Endodermal cell (in vitro differentiated cells): ENCODE results near the gene C9orf50. TPM values are rescaled to one million over a fixed set of nuclear protein-coding genes. Genes with fewer than 3 reads are reported as not detected.

ENCODE experiments used
- DNase-seq: peaks from one replicate; pipeline ENCODE4 v3.0.0-alpha.2; 2017
- H3K27ac ChIP-seq: 2 replicates; pipeline ENCODE4 v1.5.1; 2013; ENCODE audit warnings: mild to moderate bottlenecking, low read depth, low read length, moderate library complexity
- H3K27me3 ChIP-seq: 2 replicates; pipeline ENCODE4 v1.6.1; 2013; ENCODE audit warnings: mild to moderate bottlenecking, low read length, moderate library complexity; ENCODE audit not compliant: insufficient read depth, control insufficient read depth, poor library complexity, severe bottlenecking
- H3K36me3 ChIP-seq: 2 replicates; pipeline ENCODE4 v1.7.0; 2013; ENCODE audit warnings: mild to moderate bottlenecking, low read length, moderate library complexity; ENCODE audit not compliant: control insufficient read depth, insufficient read depth
- H3K4me1 ChIP-seq: one replicate; pipeline ENCODE4 v1.7.0; 2013; ENCODE audit warnings: low read length; ENCODE audit not compliant: control insufficient read depth, insufficient read depth
- H3K4me3 ChIP-seq: 2 replicates; pipeline ENCODE4 v1.5.1; 2013; ENCODE audit warnings: mild to moderate bottlenecking, low read length, moderate library complexity
- H3K9ac ChIP-seq: 2 replicates; pipeline ENCODE4 v1.6.1; 2013; ENCODE audit warnings: mild to moderate bottlenecking, low read length, moderate library complexity; ENCODE audit not compliant: poor library complexity, severe bottlenecking; ENCODE audit errors: extremely low read depth
- H3K9me3 ChIP-seq: 2 replicates; pipeline ENCODE4 v1.6.1; 2013; ENCODE audit warnings: mild to moderate bottlenecking, low read length, moderate library complexity; ENCODE audit not compliant: control insufficient read depth
- H3K27ac Mint-ChIP-seq: 2 replicates; pipeline ENCODE4 v1.8.0; 2020; ENCODE audit warnings: mixed read lengths
- H3K27me3 Mint-ChIP-seq: 2 replicates; pipeline ENCODE4 v1.8.0; 2021; ENCODE audit warnings: mild to moderate bottlenecking, mixed read lengths; ENCODE audit not compliant: insufficient read depth
- H3K36me3 Mint-ChIP-seq: 2 replicates; pipeline ENCODE4 v1.8.0; 2020; ENCODE audit warnings: low read depth, mixed read lengths
- H3K4me1 Mint-ChIP-seq: 2 replicates; pipeline ENCODE4 v1.8.0; 2020; ENCODE audit warnings: mixed read lengths
- H3K4me3 Mint-ChIP-seq: 2 replicates; pipeline ENCODE4 v1.8.0; 2020; ENCODE audit warnings: mild to moderate bottlenecking, moderate library complexity, mixed read lengths
- H3K9me3 Mint-ChIP-seq: 2 replicates; pipeline ENCODE4 v1.8.0; 2020; ENCODE audit warnings: mild to moderate bottlenecking, mixed read lengths
- WGBS, 2 experiments: methylation state at CpG; one replicate each; pipeline versions ENCODE4 v1.1.5 to v1.1.7; 2013; ENCODE audit warnings: missing lambda C conversion rate in 2 of 2, mixed read lengths in 1 of 2; ENCODE audit not compliant: insufficient coverage in 1 of 2, insufficient read length in 1 of 2; 5-methylcytosine and 5-hydroxymethylcytosine counted together
- total RNA-seq, 2 donors: library from RNA; stranded (reverse); fragmentation: NEBNext Ultra II Directional in 1 of 2; extraction: Animal tissue kit (Norgen Biotek cat#: 25700) in 1 of 2; gene quantifications; 2 replicates in 1 of 2; 3 replicates in 1 of 2; pipeline ENCODE4 v1.2.1, GENCODE V29; 2021
- TF ChIP-seq, protein P1 (sequence below): fragments of 200-600 bp; sonication (generic); conservative IDR thresholded peaks from 2 replicates; pipeline ENCODE4 v1.5.0; 2021; ENCODE audit warnings: antibody characterized with exemption, mild to moderate bottlenecking

C9orf50 gene
- total RNA-seq, 2 donors from 2014 or later, result not detected

GRCh38 chr9:129568560-129569501, 52.1 kb downstream of the C9orf50 start:
- Mint-ChIP-seq H3K4me1 (peaks cover 16% of the 10 kb centered on the region), H3K4me3 (peak overlapping the region; percentile 69), H3K9me3 (peaks cover 7% of the 10 kb centered on the region), H3K36me3 (no peaks in the 10 kb centered on the region), H3K27me3 (peaks cover 7% of the 10 kb centered on the region), H3K27ac (peak overlapping the region; percentile 76)
- Histone ChIP-seq H3K27ac (peak overlapping the region; percentile 68), H3K27me3 (no peaks in the 10 kb centered on the region), H3K9me3 (no peaks in the 10 kb centered on the region), H3K4me1 (peaks cover 6% of the 10 kb centered on the region), H3K36me3 (no peaks in the 10 kb centered on the region), H3K9ac (peak overlapping the region; percentile 6), H3K4me3 (peak overlapping the region; percentile 82)
- TF ChIP-seq, protein P1, sequence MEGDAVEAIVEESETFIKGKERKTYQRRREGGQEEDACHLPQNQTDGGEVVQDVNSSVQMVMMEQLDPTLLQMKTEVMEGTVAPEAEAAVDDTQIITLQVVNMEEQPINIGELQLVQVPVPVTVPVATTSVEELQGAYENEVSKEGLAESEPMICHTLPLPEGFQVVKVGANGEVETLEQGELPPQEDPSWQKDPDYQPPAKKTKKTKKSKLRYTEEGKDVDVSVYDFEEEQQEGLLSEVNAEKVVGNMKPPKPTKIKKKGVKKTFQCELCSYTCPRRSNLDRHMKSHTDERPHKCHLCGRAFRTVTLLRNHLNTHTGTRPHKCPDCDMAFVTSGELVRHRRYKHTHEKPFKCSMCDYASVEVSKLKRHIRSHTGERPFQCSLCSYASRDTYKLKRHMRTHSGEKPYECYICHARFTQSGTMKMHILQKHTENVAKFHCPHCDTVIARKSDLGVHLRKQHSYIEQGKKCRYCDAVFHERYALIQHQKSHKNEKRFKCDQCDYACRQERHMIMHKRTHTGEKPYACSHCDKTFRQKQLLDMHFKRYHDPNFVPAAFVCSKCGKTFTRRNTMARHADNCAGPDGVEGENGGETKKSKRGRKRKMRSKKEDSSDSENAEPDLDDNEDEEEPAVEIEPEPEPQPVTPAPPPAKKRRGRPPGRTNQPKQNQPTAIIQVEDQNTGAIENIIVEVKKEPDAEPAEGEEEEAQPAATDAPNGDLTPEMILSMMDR, result no peak
- WGBS, 2 experiments, result 5 to 6% methylated on average over 3 to 87 of the region's 92 CpGs
- peak; percentile 79 for DNase-seq

GRCh38 chr9:129567842-129568559, 52.9 kb downstream of the C9orf50 start:
- 6 to 9% methylated on average over 10 to 27 of the region's 27 CpGs for WGBS, 2 experiments
- H3K27me3 Mint-ChIP-seq, result peaks cover 7% of the 10 kb centered on the region
- no peaks in the 10 kb centered on the region for H3K27me3 ChIP-seq
- H3K36me3 Mint-ChIP-seq, result no peaks in the 10 kb centered on the region
- H3K4me1 Mint-ChIP-seq, result peaks cover 16% of the 10 kb centered on the region
- peaks cover 6% of the 10 kb centered on the region for H3K4me1 ChIP-seq
- peak overlapping the region; percentile 6 for H3K9ac ChIP-seq
- no peaks in the 10 kb centered on the region for H3K9me3 ChIP-seq
- peak overlapping the region; percentile 68 for H3K27ac ChIP-seq
- H3K36me3 ChIP-seq, result no peaks in the 10 kb centered on the region
- peak overlapping the region; percentile 27 for H3K27ac Mint-ChIP-seq
- TF ChIP-seq, protein P1, result no peak
- peak overlapping the region; percentile 82 for H3K4me3 ChIP-seq
- peak; percentile 88 for DNase-seq
- peaks cover 3% of the 10 kb centered on the region for H3K9me3 Mint-ChIP-seq
- H3K4me3 Mint-ChIP-seq, result peak overlapping the region; percentile 69

DNA sequence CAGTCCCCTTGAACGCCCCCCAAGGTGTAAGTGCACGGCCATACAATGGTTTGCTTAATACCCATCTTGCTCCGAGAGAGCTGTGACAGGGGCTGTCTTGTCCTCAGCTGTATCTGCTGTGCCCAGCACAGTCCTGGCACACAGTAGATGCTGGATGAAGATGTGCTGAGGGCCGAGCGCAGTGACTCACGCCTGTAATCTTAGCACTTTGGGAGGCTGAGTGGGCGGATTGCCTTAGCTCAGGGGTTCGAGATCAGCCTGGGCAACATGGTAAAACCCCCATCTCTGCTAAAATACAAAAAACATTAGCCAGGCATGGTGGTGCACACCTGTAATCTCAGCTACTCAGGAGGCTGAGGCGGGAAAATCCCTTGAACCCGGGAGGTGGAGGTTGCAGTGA, 53.6 kb downstream of the C9orf50 start:
- Histone ChIP-seq H3K9me3 (no peaks in the 10 kb centered on the region), H3K27me3 (no peaks in the 10 kb centered on the region), H3K27ac (no peak overlapping the region), H3K36me3 (no peaks in the 10 kb centered on the region), H3K4me3 (no peak overlapping the region), H3K9ac (no peak overlapping the region), H3K4me1 (peaks cover 6% of the 10 kb centered on the region)
- no peaks in the 10 kb centered on the region for H3K9me3 Mint-ChIP-seq
- DNase-seq, result no peak
- 85 to 89% methylated on average over 8 to 10 of the region's 10 CpGs for WGBS, 2 experiments
- H3K4me3 Mint-ChIP-seq, result peak overlapping the region; percentile 69
- H3K27me3 Mint-ChIP-seq, result peaks cover 7% of the 10 kb centered on the region
- H3K4me1 Mint-ChIP-seq, result peaks cover 22% of the 10 kb centered on the region
- no peaks in the 10 kb centered on the region for H3K36me3 Mint-ChIP-seq
- TF ChIP-seq, protein P1, result no peak
- no peak overlapping the region for H3K27ac Mint-ChIP-seq
